NCI-H1436 (cell line): ENCODE measurements around the gene UCKL1.
"Not testable (repeated sequence)": the region's sequence is repeated elsewhere in the genome, so short reads cannot be mapped to it uniquely, and the experiment has no call there.

Source experiments
- DNase-seq: peaks from one replicate; lab custom pipeline; 2025; lab: John Stamatoyannopoulos, UW

UCKL1 gene

GRCh38 chr20:63955827-63956663 is at the start of gene UCKL1:
UCKL1 (minus strand) TSS chr20:63956416; CDS start chr20:63956372, 44 bp downstream.
- peak; percentile 87 for DNase-seq

GRCh38 chr20:64005394-64005793 is 49.2 kb upstream of the UCKL1 start:
- DNase-seq, result no peak

GRCh38 chr20:64003960-64004725 is 47.9 kb upstream of the UCKL1 start:
- DNase-seq, result no peak

GRCh38 chr20:64001607-64002011 is 45.4 kb upstream of the UCKL1 start:
- no peak for DNase-seq

GRCh38 chr20:64000906-64001305 is 44.7 kb upstream of the UCKL1 start:
- DNase-seq, result no peak

- no peak for DNase-seq
Measured at GRCh38 chr20:63982937-63983336, 26.7 kb upstream of the UCKL1 start.

- peak; percentile 97 for DNase-seq
Measured at GRCh38 chr20:63980806-63981728, 24.9 kb upstream of the UCKL1 start, which contains the start of gene PRPF6. PRPF6 (plus strand) TSS chr20:63981132; CDS start chr20:63981246, 114 bp downstream.

GRCh38 chr20:63980317-63980805 is 24.1 kb upstream of the UCKL1 start:
- DNase-seq, result no peak

GRCh38 chr20:63979557-63980316 is 23.5 kb upstream of the UCKL1 start, which contains the start of gene SAMD10:
SAMD10 (minus strand) TSS chr20:63979642; CDS start chr20:63979467, 175 bp downstream.
- DNase-seq, result peak; percentile 51

- no peak for DNase-seq
Measured at GRCh38 chr20:63979229-63979556, 23.0 kb upstream of the UCKL1 start.

GRCh38 chr20:63978319-63979228 is 22.4 kb upstream of the UCKL1 start:
- peak; percentile 57 for DNase-seq

- DNase-seq, result no peak
Measured at GRCh38 chr20:63977739-63978276, 21.6 kb upstream of the UCKL1 start.

GRCh38 chr20:63976980-63977738 is 20.9 kb upstream of the UCKL1 start:
- DNase-seq, result no peak

- not testable (repeated sequence) for DNase-seq
Measured at GRCh38 chr20:63976511-63976910, 20.3 kb upstream of the UCKL1 start.

- DNase-seq, result no peak
Measured at GRCh38 chr20:63974402-63975200, 18.4 kb upstream of the UCKL1 start.

- DNase-seq, result peak; percentile 53
Measured at GRCh38 chr20:63973636-63974401, 17.6 kb upstream of the UCKL1 start.

- DNase-seq, result no peak
Measured at GRCh38 chr20:63973160-63973479, 16.9 kb upstream of the UCKL1 start.
